DND-41 (cell line): Measurements from ENCODE around the gene SLC36A3.

Source experiments
- ATAC-seq: fragments of 200-7000 bp; cut with Tn5 transposase; 3 replicates; pipeline ENCODE4 v1.9.1; 2021; ENCODE audit warnings: low read depth; ENCODE audit not compliant: insufficient read depth
- DNase-seq: peaks from one replicate; pipeline ENCODE4 v3.0.0-alpha.2; 2020
- H2AFZ ChIP-seq: 2 replicates; pipeline ENCODE4 v1.6.0; 2012; ENCODE audit warnings: low read depth, low read length
- H3K27ac ChIP-seq: 2 replicates; pipeline ENCODE4 v1.5.1; 2012; ENCODE audit warnings: low read length, inconsistent platforms
- H3K27me3 ChIP-seq: fragments of 200-600 bp; sonication (generic); 2 replicates; pipeline ENCODE4 v1.6.0; 2012; ENCODE audit warnings: low read length, mild to moderate bottlenecking, inconsistent platforms; ENCODE audit not compliant: insufficient read depth, poor library complexity
- H3K36me3 ChIP-seq: 2 replicates; pipeline ENCODE4 v1.5.1; 2012; ENCODE audit warnings: low read length, inconsistent platforms; ENCODE audit not compliant: insufficient read depth
- H3K4me1 ChIP-seq: 2 replicates; pipeline ENCODE4 v1.5.1; 2012; ENCODE audit warnings: mild to moderate bottlenecking, low read length; ENCODE audit not compliant: insufficient read depth
- H3K4me2 ChIP-seq: 2 replicates; pipeline ENCODE4 v1.6.0; 2012; ENCODE audit warnings: mild to moderate bottlenecking, moderate library complexity, low read length, inconsistent platforms; ENCODE audit not compliant: insufficient read depth
- H3K4me3 ChIP-seq, 2 experiments: fragments of 200-600 bp in 1 of 2; shearing (Covaris generic) in 1 of 2; 2 replicates each; pipeline ENCODE4 v1.5.1; 2012 to 2016; ENCODE audit warnings: inconsistent platforms in 2 of 2, low read length in 2 of 2, mild to moderate bottlenecking in 2 of 2, low read depth in 1 of 2, moderate library complexity in 1 of 2
- H3K79me2 ChIP-seq: 2 replicates; pipeline ENCODE4 v1.6.0; 2012; ENCODE audit warnings: low read length, inconsistent platforms; ENCODE audit not compliant: insufficient read depth
- H3K9ac ChIP-seq: 2 replicates; pipeline ENCODE4 v1.6.0; 2012; ENCODE audit warnings: low read depth, mild to moderate bottlenecking, inconsistent platforms, low read length, moderate library complexity
- H3K9me3 ChIP-seq: 2 replicates; pipeline ENCODE4 v1.5.1; 2012; ENCODE audit warnings: low read length, moderate library complexity, mild to moderate bottlenecking, inconsistent platforms; ENCODE audit not compliant: insufficient read depth, severe bottlenecking
- H4K20me1 ChIP-seq: 2 replicates; pipeline ENCODE4 v1.6.0; 2012; ENCODE audit warnings: low read length; ENCODE audit not compliant: insufficient read depth
- CTCF ChIP-seq: IDR thresholded peaks from 2 replicates; pipeline ENCODE4 v1.5.1; 2012; ENCODE audit warnings: borderline replicate concordance, low read length, moderate library complexity, mild to moderate bottlenecking; ENCODE audit not compliant: poor library complexity, severe bottlenecking; ENCODE audit errors: extremely low read depth
- EZH2 ChIP-seq: IDR thresholded peaks from 3 replicates; pipeline ENCODE4 v1.6.1; 2012; ENCODE audit warnings: borderline replicate concordance, low read depth, mild to moderate bottlenecking, moderate library complexity, low read length, inconsistent platforms; ENCODE audit not compliant: severe bottlenecking

Gene SLC36A3

GRCh38 chr5:151295791-151296477 is 7.6 kb downstream of the SLC36A3 start:
- Histone ChIP-seq H3K9me3 (no peaks in the 10 kb centered on the region), H2AFZ (no peak overlapping the region), H3K27ac (no peak overlapping the region), H4K20me1 (no peaks in the 10 kb centered on the region), H3K4me2 (no peak overlapping the region), H3K4me1 (no peaks in the 10 kb centered on the region), H3K79me2 (no peaks in the 10 kb centered on the region), H3K27me3 (peaks cover 10% of the 10 kb centered on the region), H3K9ac (no peak overlapping the region), H3K4me3 (no peak overlapping the region), H3K36me3 (no peaks in the 10 kb centered on the region)
- ATAC-seq, result no peak
- no peak for TF ChIP-seq CTCF
- no peak for TF ChIP-seq EZH2
- no peak for DNase-seq

GRCh38 chr5:151295138-151295537 is 8.4 kb downstream of the SLC36A3 start:
- H3K27me3 ChIP-seq, result peaks cover 10% of the 10 kb centered on the region

DNA sequence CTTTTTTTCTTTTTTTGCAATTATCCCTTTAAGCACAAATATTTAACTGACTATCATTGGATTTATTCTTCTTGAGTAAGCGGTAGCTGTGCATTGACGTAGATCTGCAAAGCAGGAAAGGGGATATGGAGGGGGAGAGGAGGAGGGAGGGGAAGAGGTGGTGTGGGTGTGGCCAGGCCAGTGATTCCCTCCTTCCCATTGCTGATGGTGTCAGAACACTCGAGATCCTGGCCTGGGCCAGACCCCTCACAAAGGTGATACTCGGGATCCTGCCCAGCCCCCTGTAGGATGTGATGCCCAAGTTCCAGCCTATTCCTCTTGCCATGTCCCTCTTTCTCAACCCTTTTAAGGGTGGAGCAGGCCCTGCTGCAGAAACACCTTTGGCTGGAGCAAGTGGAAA is 9.9 kb downstream of the SLC36A3 start:
- H3K4me3 ChIP-seq, result no peak overlapping the region
- no peak for ATAC-seq

More at GRCh38 chr5:151295138-151295537, 8.4 kb downstream of the SLC36A3 start:
- no peak for ATAC-seq
- H2AFZ ChIP-seq, result no peak overlapping the region
- no peak overlapping the region for H3K4me3 ChIP-seq
- H3K9ac ChIP-seq, result no peak overlapping the region
- H3K27ac ChIP-seq, result no peak overlapping the region
- H3K4me1 ChIP-seq, result no peaks in the 10 kb centered on the region
- no peaks in the 10 kb centered on the region for H4K20me1 ChIP-seq
- TF ChIP-seq EZH2, result no peak
- TF ChIP-seq CTCF, result no peak
- no peaks in the 10 kb centered on the region for H3K79me2 ChIP-seq
- no peaks in the 10 kb centered on the region for H3K9me3 ChIP-seq
- H3K36me3 ChIP-seq, result no peaks in the 10 kb centered on the region
- no peak for DNase-seq
- H3K4me2 ChIP-seq, result no peak overlapping the region

More for the DNA sequence above, 9.9 kb downstream of the SLC36A3 start:
- TF ChIP-seq CTCF (no peak), EZH2 (no peak)
- Histone ChIP-seq H3K9me3 (no peaks in the 10 kb centered on the region), H3K4me1 (no peaks in the 10 kb centered on the region), H3K9ac (no peak overlapping the region), H3K27ac (no peak overlapping the region), H2AFZ (no peak overlapping the region), H3K79me2 (no peaks in the 10 kb centered on the region), H3K27me3 (peaks cover 8% of the 10 kb centered on the region), H4K20me1 (no peaks in the 10 kb centered on the region), H3K36me3 (no peaks in the 10 kb centered on the region), H3K4me2 (no peak overlapping the region)
- no peak for DNase-seq
